ENCODE data around the gene FAM169A. TPM values are rescaled to one million over a fixed set of nuclear protein-coding genes. Genes with fewer than 3 reads are reported as not detected.

FAM169A gene
- total RNA-seq, 1 experiment from 2014 or later: 63.1 TPM

GRCh38 chr5:74895906-74896305 is 29.7 kb upstream of the FAM169A start:
- Histone ChIP-seq H4K8ac (replicated peaks; ENCODE audit: insufficient read length, low read depth, low read length) (no peak overlapping the region), H3K23me2 (ENCODE audit: insufficient read length, low read depth, low read length, poor library complexity, severe bottlenecking) (no peaks in the 10 kb centered on the region), H3K4me2 (ENCODE audit: insufficient read depth, insufficient read length, low read length) (no peak overlapping the region), H2AFZ (ENCODE audit: low read length) (no peak overlapping the region), H3K18ac (ENCODE audit: insufficient read length, low read depth, low read length) (no peak overlapping the region), H3K14ac (ENCODE audit: insufficient read depth, low read length) (no peak overlapping the region), H3K79me2 (ENCODE audit: insufficient read depth, low read length) (no peaks in the 10 kb centered on the region), H3K9me3 (ENCODE audit: control insufficient read depth, low read depth, low read length) (no peaks in the 10 kb centered on the region), H3K4me1 (ENCODE audit: insufficient read depth, low read length) (no peaks in the 10 kb centered on the region; the same call in 1 of the 2 replicates), H3T11ph (ENCODE audit: low read length) (no peak overlapping the region), H2BK20ac (ENCODE audit: low read depth, low read length, poor library complexity, severe bottlenecking) (no peak overlapping the region), H2BK12ac (ENCODE audit: insufficient read length, low read depth, low read length) (no peak overlapping the region), H3K27me3 (ENCODE audit: insufficient read depth, low read length) (no peaks in the 10 kb centered on the region), H3K23ac (ENCODE audit: insufficient read length, low read depth, low read length) (no peak overlapping the region), H3K4ac (ENCODE audit: low read depth, low read length) (no peak overlapping the region), H4K20me1 (ENCODE audit: control insufficient read depth, insufficient read depth, insufficient read length) (no peaks in the 10 kb centered on the region), H3K27ac (ENCODE audit: insufficient read length, low read depth, low read length) (no peak overlapping the region), H4K5ac (ENCODE audit: insufficient read length, low read depth, low read length) (no peak overlapping the region), H2BK120ac (ENCODE audit: low read depth, low read length, poor library complexity, severe bottlenecking) (no peak overlapping the region), H3K79me1 (ENCODE audit: insufficient read depth, low read depth, low read length, poor library complexity, severe bottlenecking) (no peaks in the 10 kb centered on the region), H2BK15ac (ENCODE audit: low read depth, low read length) (no peak overlapping the region), H3K9ac (ENCODE audit: extremely low read depth, insufficient read length, low read length) (no peak overlapping the region), H2BK5ac (ENCODE audit: insufficient read length, low read length) (no peak overlapping the region), H4K91ac (ENCODE audit: insufficient read length, low read depth, low read length) (no peak overlapping the region), H2AK5ac (ENCODE audit: insufficient read length, low read length) (no peak overlapping the region), H3K56ac (ENCODE audit: insufficient read length, low read depth, low read length) (no peak overlapping the region)
- Mint-ChIP-seq H3K27ac (no peak overlapping the region; a peak in 1 of 7 replicates), H3K9me3 (peaks cover 8% of the 10 kb centered on the region in 2 experiments; a peak in 3 of 5 replicates), H3K4me3 (no peak overlapping the region), H3K27me3 (ENCODE audit: low read depth) (no peaks in the 10 kb centered on the region), H3K4me1 (no peaks in the 10 kb centered on the region), H3K36me3 (ENCODE audit: insufficient read depth in 1 of 3, low read depth in 3 of 3) (peaks cover 2 to 4% (median 3%) of the 10 kb centered on the region in 3 experiments; a peak in 6 of 7 replicates)
- TF ChIP-seq CTCF (conservative IDR thresholded peaks at IDR 0.05): no peak
- DNase-seq: no peak
- no CpG with 5 or more reads among the region's 5 CpGs for WGBS (ENCODE audit: extremely low coverage, insufficient read length, low lambda C conversion rate)
